Smooth muscle cell (in vitro differentiated cells): ENCODE data around the gene TREX2. TPM values are rescaled to one million over a fixed set of nuclear protein-coding genes. Genes with fewer than 3 reads are reported as not detected.

Experiments
- DNase-seq: peaks from one replicate; lab custom pipeline; 2025; ENCODE audit not compliant: unreplicated experiment; lab: John Stamatoyannopoulos, UW
- H2AFZ ChIP-seq: fragments of 200-600 bp; sonication (generic); 2 replicates; pipeline ENCODE4 v1.6.0; 2016; ENCODE audit warnings: antibody characterized with exemption, low read depth, mild to moderate bottlenecking
- H3F3A ChIP-seq: fragments of 200-600 bp; sonication (generic); 2 replicates; pipeline ENCODE4 v1.6.0; 2017; ENCODE audit warnings: antibody characterized with exemption, low read depth
- H3K27ac ChIP-seq: fragments of 200-600 bp; sonication (generic); 2 replicates; pipeline ENCODE4 v1.5.1; 2016; ENCODE audit warnings: low read depth, mild to moderate bottlenecking
- H3K27me3 ChIP-seq: fragments of 200-600 bp; sonication (generic); 2 replicates; pipeline ENCODE4 v1.6.1; 2016; ENCODE audit warnings: low read depth, mild to moderate bottlenecking
- H3K36me3 ChIP-seq: fragments of 200-600 bp; sonication (generic); 2 replicates; pipeline ENCODE4 v1.5.1; 2016; ENCODE audit warnings: low read depth
- H3K4me1 ChIP-seq: fragments of 200-600 bp; sonication (generic); 2 replicates; pipeline ENCODE4 v1.5.1; 2016; ENCODE audit warnings: low read depth
- H3K4me2 ChIP-seq: fragments of 200-600 bp; sonication (generic); 2 replicates; pipeline ENCODE4 v1.6.0; 2016; ENCODE audit warnings: mild to moderate bottlenecking
- H3K4me3 ChIP-seq: fragments of 200-600 bp; sonication (generic); 2 replicates; pipeline ENCODE4 v1.5.1; 2016; ENCODE audit warnings: mild to moderate bottlenecking
- H3K79me2 ChIP-seq: fragments of 200-600 bp; sonication (generic); 2 replicates; pipeline ENCODE4 v1.6.0; 2016; ENCODE audit warnings: low read depth, mild to moderate bottlenecking
- H3K9ac ChIP-seq: fragments of 200-600 bp; sonication (generic); 2 replicates; pipeline ENCODE4 v1.6.0; 2016; ENCODE audit warnings: low read depth
- H3K9me3 ChIP-seq: fragments of 200-600 bp; sonication (generic); replicated peaks from 2 replicates; pipeline ENCODE4 v1.5.1; 2016; ENCODE audit warnings: low read depth
- H4K20me1 ChIP-seq: fragments of 200-600 bp; sonication (generic); 2 replicates; pipeline ENCODE4 v1.6.0; 2016; ENCODE audit warnings: low read depth
- CTCF ChIP-seq: fragments of 200-600 bp; sonication (generic); IDR thresholded peaks from 2 replicates; pipeline ENCODE4 v1.5.1; 2017; ENCODE audit warnings: borderline replicate concordance, mild to moderate bottlenecking, antibody characterized with exemption; ENCODE audit not compliant: insufficient read depth, poor library complexity, severe bottlenecking
- WGBS: methylation state at CpG from one replicate; pipeline ENCODE4 v1.1.7; 2016; ENCODE audit warnings: low lambda C conversion rate; 5-methylcytosine and 5-hydroxymethylcytosine counted together
- polyA plus RNA-seq: library from polyadenylated mRNA; unstranded; fragments of >200 nt; fragmentation: Nextera tagmentation; extraction: Ambion mirVana; gene quantifications from 2 replicates; pipeline ENCODE4 v1.2.1, GENCODE V29; 2016
- small RNA-seq: library from RNA; depleted of rRNA; stranded (forward); fragments of <200 nt; gene quantifications from one replicate; pipeline ENCODE3, GENCODE V24; 2014
- total RNA-seq: library from RNA; depleted of rRNA; stranded (reverse); fragments of >200 nt; gene quantifications from 2 replicates; pipeline ENCODE4 v1.2.3, GENCODE V29; 2014

The TREX2 gene
- total and polyA plus RNA-seq, 2 experiments from 2014 or later, result 0.41 to 4.0 TPM

DNA sequence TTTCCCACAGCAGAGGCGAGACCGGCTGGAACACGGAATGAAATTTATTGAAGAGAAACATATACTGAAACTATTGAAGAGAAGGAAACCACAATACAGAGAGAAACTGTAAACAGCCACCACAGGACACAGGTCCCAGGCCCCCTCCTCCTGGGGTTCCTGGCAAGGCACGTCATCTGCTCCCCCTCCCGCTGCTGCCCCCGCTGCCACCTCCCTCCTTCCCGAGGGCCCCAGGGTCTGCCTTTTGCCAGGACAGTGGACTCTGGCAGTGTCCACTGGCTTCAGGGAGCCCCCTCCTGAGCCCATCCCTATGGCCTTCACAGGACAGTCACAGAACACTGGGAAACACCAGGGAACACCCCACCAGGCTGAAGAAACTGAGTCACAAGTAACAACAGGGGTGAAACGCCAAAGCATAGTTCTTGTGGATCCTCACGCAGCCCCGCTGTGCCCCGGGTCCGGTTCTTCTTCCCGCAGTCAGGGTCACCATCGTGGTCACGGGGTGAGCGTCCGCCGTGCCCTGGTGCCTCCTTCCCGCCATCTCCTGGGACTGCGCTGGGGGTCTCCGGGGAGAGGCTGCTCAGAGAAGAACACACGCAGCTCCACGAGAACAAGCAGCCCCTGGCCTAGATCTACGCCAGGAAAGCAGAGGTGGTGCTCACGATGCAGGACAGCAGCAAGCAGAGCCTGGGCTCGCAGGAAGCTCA lies 50.1 kb downstream of the TREX2 start:
- TF ChIP-seq CTCF, result no peak

GRCh38 chrX:153394612-153395011 lies 51.2 kb downstream of the TREX2 start:
- no peak for DNase-seq

More for the DNA sequence above, 50.1 kb downstream of the TREX2 start:
- H3K36me3 ChIP-seq, result no peaks in the 10 kb centered on the region
- no peaks in the 10 kb centered on the region for H3K27me3 ChIP-seq
- no peak overlapping the region for H3K4me2 ChIP-seq
- no peaks in the 10 kb centered on the region for H4K20me1 ChIP-seq
- 93% methylated on average over 20 of the region's 26 CpGs for WGBS
- H3K9ac ChIP-seq, result no peak overlapping the region
- no peaks in the 10 kb centered on the region for H3K9me3 ChIP-seq
- no peaks in the 10 kb centered on the region for H3K79me2 ChIP-seq
- DNase-seq, result no peak
- H3K4me3 ChIP-seq, result no peak overlapping the region
- no peaks in the 10 kb centered on the region for H3F3A ChIP-seq
- H3K4me1 ChIP-seq, result no peaks in the 10 kb centered on the region
- no peak overlapping the region for H3K27ac ChIP-seq
- H2AFZ ChIP-seq, result no peak overlapping the region

More at GRCh38 chrX:153394612-153395011, 51.2 kb downstream of the TREX2 start:
- Histone ChIP-seq H3K9ac (no peak overlapping the region), H4K20me1 (no peaks in the 10 kb centered on the region), H3K27ac (no peak overlapping the region), H3K9me3 (no peaks in the 10 kb centered on the region), H3F3A (no peaks in the 10 kb centered on the region), H3K36me3 (no peaks in the 10 kb centered on the region), H3K4me1 (no peaks in the 10 kb centered on the region), H3K4me3 (no peak overlapping the region), H3K4me2 (no peak overlapping the region), H3K79me2 (no peaks in the 10 kb centered on the region), H3K27me3 (no peaks in the 10 kb centered on the region), H2AFZ (no peak overlapping the region)
- 79% methylated on average over 13 of the region's 13 CpGs for WGBS
- TF ChIP-seq CTCF, result no peak

Small RNAs within 50 kb of the gene (small RNA-seq; reads per million reads assigned to genes)
- not detected for gene RN7SL667P

Other genes with a start within 250 kb of the TREX2 start
- gene PNMA6F, start 124.3 kb downstream of the TREX2 start, total RNA-seq, result not detected in 2 replicates
- gene PNMA6F, start 124.3 kb downstream of the TREX2 start, polyA plus RNA-seq, result not detected in 2 replicates
- 17.8 and 23.7 TPM in 2 replicates for gene ZNF275, start 111.9 kb downstream of the TREX2 start, total RNA-seq
- gene ZNF275, start 111.9 kb downstream of the TREX2 start, polyA plus RNA-seq, result 6.6 and 9.7 TPM in 2 replicates
- gene PNMA6E, start 44.7 kb downstream of the TREX2 start, total RNA-seq, result not detected in 2 replicates
- gene PNMA6E, start 44.7 kb downstream of the TREX2 start, polyA plus RNA-seq, result not detected in 2 replicates
- 1.3 and 1.5 TPM in 2 replicates for gene ZFP92, start 34.6 kb downstream of the TREX2 start, total RNA-seq
- gene ZFP92, start 34.6 kb downstream of the TREX2 start, polyA plus RNA-seq, result 0.46 and 0.73 TPM in 2 replicates
- 8.9 and 18.5 TPM in 2 replicates for gene HAUS7, start 24.5 kb upstream of the TREX2 start, total RNA-seq
- gene HAUS7, start 24.5 kb upstream of the TREX2 start, polyA plus RNA-seq, result 26.1 and 27.4 TPM in 2 replicates
- gene BGN, start 48.9 kb upstream of the TREX2 start, total RNA-seq, result 262 and 298 TPM in 2 replicates
- gene BGN, start 48.9 kb upstream of the TREX2 start, polyA plus RNA-seq, result 387 and 621 TPM in 2 replicates
- 0.22 TPM in 2 replicates for gene ATP2B3, start 71.6 kb upstream of the TREX2 start, total RNA-seq
- gene ATP2B3, start 71.6 kb upstream of the TREX2 start, polyA plus RNA-seq, result 0.05 and 0.31 TPM in 2 replicates
- gene CCNQ, start 153.1 kb upstream of the TREX2 start, total RNA-seq, result 9.4 and 17.9 TPM in 2 replicates
- gene CCNQ, start 153.1 kb upstream of the TREX2 start, polyA plus RNA-seq, result 23.0 and 27.3 TPM in 2 replicates
- 3.0 and 4.7 TPM in 2 replicates for gene DUSP9, start 201.1 kb upstream of the TREX2 start, total RNA-seq
- 7.2 and 11.3 TPM in 2 replicates for gene DUSP9, start 201.1 kb upstream of the TREX2 start, polyA plus RNA-seq
- gene PNCK, start 227.8 kb upstream of the TREX2 start, total RNA-seq, result 4.0 and 6.4 TPM in 2 replicates
- gene PNCK, start 227.8 kb upstream of the TREX2 start, polyA plus RNA-seq, result 2.8 and 9.2 TPM in 2 replicates
- 42.6 and 45.2 TPM in 2 replicates for gene SLC6A8, start 241.9 kb upstream of the TREX2 start, total RNA-seq
- 98.1 and 128 TPM in 2 replicates for gene SLC6A8, start 241.9 kb upstream of the TREX2 start, polyA plus RNA-seq